Fibroblast of gingiva (primary cell): ENCODE measurements around the gene RBFOX2.
A peak's percentile ranks its signal among the peaks of the same experiment; 100 is the strongest.
"Not testable (repeated sequence)": the region's sequence is repeated elsewhere in the genome, so short reads cannot be mapped to it uniquely, and the experiment has no call there.

Experiments
- DNase-seq: peaks from one replicate; pipeline ENCODE4 v3.0.0-alpha.2; 2011; ENCODE audit warnings: low read depth

The RBFOX2 gene

DNA sequence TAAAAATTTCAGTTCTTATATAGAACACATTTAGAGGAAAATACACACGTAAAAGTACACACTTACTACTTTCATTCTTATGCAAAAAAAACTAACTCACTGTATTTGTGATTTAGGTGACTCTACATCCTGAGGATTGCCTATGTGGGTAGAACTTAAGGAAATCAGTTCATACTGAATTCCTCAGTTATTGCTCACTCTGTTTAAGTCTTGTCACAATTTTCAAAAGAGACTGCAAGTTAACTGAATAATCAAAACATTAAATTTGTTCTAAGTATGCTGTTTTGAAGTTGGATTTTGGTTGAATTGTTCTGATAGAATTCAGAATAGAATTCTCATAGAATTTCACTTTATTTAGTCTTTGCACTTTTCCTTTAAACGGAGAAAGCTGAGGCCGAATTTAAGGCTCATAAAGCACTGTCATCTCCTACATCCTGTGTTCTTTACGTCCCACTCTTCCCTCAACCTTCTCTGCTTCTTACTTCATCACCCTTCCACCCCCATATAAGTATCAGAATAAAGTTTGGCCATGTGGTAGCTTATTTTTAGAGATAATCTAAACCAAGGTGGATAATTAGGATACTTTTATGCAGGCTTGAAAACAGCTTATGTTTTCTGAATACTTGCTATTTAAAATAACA is 251.2 kb downstream of the RBFOX2 start:
- DNase-seq, result peak; percentile 51

DNA sequence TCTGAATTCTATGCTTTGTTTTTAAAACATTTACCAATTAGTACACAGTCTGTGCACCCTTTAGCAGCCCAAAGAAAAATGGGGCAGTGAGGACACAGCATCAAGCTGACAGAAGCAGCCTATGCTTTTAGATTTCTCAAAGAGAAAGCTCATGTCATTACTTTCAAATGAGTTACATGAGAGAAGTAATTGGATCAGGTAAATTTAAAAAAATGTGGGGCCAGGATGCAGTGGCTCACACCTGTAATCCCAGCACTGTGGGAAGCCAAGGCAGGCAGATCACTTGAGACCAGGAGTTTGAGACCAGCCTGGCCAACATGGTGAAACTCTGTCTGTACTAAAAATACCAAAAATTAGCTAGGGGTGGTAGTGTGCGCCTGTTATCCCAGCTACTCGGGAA is 253.3 kb downstream of the RBFOX2 start:
- DNase-seq, result no peak

DNA sequence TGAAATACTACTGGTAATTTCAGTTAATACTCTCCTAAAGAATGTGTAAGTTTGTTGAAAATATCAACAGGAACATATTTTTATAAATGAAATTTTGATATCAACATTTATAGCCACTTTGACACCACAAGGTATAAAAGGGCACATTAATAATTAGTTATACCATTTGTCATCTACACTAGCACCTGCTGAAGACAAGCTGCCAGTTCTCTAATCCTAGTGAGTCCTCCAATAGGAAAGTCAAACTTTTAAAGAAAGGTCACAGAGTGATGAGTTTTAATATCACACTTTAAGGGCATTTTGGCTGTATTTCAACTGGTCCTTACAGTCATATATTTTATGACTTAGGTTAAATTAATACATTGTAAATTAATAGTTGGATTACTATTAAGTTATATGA is 258.6 kb downstream of the RBFOX2 start:
- no peak for DNase-seq

DNA sequence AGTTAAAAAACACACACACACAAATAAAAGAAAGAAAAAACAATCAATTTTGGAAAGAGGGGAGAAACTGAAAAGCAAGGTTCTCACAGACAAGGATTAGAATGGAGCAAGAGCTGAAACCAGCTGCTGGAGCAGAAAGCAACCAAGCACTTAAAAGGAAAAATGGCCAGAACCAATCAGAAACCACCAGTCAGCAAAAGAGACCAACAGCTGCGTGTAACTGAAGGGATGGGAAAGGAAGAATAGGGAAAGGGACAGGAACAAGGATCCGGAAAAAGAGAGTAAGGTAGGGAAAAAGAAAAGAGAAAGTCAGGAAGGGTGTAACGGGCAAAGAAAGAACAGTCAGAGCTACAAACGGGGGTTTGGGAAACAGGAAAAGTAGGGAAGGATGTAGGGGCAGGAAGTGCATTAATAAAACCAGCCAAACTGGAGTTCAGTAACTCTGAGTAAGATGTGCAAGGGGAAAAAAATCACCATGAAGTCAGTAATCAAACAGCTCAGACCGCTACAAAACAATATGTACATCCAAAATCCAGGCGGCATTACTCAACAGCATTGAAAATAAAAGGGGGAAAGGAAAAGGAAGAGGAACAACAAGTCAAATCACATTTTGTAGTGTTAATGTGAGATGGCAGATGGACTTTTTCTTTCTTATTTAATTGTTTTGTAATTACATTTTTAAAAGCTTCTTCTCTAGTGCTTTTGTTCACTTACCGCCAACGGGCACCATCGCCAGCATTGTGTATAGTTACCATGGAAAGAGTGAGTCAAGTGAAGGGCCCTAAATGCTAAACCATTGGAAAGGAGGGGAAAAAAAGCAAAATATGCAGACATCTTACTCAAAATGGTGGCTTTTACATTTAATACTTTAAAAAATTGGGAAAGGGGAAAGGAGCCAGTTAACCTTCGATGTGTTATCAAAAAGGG is 261.7 kb downstream of the RBFOX2 start:
- DNase-seq, result no peak

DNA sequence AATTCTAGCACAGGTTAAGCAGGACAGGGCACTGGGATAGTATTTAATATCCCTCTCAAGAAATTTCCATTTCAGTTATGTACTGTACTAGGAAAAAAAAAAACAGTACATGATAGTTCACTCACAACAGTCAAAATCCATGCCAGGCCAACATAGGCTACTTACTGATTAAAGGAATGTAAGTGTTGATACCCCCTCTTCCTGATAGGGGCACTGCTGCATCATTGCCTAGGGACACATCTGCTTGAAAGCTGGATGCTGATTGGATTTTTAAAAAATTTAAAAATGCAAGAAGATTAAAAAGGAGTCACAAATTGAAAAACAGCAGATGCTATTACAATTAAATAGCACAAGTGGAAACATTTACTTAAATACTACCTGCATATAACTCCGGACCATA is 267.6 kb downstream of the RBFOX2 start:
- peak; percentile 19 for DNase-seq

DNA sequence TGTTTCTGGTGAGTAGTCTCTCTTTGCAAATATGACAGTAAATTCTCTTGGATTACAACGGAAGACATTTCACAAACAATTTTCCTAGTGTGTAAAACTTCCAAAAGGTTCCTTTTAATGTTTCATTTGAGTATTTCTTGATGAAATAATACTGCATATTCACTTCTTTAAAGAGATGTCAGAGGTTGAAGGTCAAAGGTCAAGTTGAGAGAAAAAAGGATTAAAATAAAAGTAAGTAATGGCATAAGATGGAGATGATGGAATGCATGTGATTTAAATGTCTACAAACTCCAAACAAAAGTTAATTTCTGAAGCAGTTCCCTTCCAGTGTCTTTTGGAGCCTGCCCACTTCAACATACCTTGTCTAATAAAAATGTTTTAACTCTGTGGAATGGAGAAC is 270.2 kb downstream of the RBFOX2 start:
- no peak for DNase-seq

DNA sequence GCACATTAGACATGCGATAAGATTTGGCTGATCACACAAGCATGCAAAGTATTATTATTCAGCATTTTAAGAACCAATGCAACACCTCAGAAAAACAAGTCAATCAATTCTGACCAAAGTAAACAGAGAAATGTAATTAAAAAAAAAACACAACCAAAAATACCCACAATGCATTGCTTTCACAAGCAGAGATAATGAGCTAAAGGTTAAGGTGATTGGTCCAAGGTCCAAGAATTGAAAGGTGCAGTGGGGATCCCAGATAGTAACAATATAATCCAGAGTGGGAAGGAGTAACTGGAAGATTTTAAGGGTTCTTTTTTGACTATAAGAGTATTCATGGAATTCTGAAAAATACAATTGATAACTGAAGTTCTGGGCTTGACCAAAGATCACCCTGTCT is 271.9 kb downstream of the RBFOX2 start:
- no peak for DNase-seq

DNA sequence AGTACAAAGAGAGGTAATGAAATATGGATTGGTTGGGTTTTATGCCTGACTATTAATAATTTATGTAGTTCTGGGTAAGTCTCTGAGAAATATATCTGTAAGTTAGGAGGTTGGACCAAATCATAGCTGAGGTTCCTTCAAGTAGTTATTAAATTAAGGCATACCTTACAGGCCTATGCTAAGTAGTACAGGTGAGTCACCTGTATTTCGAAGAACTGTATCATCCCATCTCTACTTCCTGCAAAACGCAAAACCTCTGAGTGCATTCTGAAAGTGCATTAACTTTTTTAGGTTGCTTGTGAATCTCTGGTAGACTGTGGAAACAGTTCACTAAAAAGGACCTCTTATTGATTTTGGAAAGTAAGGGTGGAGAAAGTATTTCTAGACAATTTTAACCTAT is 273.9 kb downstream of the RBFOX2 start:
- no peak for DNase-seq

DNA sequence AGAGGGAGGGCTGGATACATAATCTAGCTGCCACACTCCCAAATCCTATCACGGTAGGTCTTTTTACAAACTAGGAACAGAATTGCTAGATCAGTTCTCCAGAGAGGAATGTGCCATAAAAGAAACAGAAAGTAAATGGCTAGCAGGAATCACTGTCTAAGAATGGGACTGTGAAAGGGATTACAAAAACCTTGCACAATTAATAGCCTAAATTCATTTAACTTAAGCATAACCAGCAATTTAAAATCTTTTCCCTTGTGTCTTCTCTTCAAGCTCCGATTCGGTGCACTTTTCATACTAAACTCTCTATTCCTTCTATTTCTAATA is 275.8 kb downstream of the RBFOX2 start:
- DNase-seq, result peak; percentile 13

DNA sequence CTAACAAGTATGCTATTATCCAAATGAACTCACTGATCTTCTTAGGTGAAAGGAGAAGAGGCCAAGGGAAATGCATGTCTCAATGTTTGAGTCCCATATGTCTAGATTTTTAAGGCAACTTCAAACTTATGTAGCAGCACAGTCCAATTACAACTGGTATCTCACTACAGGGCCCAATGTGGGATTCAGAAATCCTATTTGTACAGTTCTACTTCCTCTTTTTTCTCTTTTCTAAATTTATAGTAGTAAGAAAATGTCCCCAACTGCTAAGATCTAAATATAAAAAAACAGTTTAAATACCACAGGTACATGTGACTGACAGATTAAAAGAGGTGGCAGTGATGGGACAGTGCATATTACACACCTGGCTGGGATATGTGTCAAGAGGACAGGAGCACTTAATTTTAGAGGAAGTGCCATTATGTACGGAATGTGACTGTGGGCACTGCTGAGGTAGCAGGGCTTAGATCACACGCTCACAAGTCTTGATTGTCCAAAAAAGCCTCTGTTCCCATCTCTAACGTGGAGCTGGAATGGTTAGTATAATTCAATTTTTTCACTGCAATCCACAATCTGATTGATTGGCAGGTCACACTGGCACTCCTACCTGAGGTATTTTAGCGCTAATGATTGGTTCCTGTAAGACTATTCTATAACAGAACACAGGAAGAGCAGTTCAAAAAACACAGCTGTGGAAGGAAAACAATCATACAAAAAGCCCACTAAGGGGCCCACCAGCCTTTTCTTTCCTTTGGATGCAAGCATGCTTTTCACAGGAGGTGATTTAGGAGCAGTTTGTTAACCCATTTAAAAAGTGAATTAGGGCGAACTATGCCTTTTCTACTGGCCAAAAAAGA is 276.4 kb downstream of the RBFOX2 start:
- DNase-seq, result no peak

DNA sequence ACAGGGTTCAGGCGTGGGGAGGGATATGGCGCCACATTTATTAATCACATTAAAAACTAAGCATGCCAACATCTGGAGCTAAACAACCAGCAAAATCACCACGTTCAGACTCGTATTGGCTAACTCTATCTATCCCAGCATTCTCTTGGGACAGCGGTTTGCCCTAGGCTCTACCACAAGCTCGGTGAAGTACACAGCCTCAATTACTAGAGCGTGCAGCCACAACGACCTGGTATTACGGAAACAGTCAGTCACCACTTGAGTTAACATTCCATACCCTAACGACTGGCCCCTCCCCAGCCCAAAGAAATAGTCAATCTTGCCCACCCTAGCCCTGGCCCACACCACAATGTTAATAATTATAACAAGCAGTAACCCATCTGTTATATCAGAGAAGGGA is 278.8 kb downstream of the RBFOX2 start:
- DNase-seq, result peak; percentile 95

DNA sequence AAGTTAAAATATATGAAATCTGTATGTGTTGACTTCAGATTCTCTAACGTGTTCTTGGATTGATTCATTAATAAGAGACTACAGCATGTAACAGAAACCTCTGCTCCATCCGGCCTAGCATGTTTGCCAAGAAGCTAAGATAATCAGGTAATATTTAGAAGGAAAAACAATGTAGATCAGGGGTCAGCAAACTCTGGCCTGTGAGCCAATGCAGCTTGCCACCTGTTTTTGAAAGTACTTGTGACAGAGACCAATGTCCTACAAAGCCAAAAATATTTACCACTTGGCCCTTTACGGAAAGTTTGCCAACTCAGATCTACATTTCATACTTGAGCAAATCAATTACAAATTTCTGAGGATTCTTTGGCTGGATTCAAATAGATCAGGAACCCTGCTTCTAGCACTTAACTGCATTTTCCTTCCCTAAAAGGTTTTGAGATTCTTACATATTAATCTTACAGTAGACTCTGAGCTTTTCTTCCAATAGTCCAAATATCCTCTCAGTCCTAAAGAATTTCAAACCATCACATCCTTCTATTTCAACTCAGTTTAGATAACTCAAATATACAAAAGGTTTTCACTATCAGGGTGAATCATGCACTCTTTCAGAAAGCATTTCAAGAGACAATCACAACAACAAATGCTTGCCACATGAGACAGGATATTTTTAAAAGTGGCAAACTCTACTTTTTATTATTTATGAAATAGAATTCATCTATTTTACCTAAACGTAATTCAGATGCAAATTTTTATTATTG is 281.5 kb downstream of the RBFOX2 start:
- no peak for DNase-seq

DNA sequence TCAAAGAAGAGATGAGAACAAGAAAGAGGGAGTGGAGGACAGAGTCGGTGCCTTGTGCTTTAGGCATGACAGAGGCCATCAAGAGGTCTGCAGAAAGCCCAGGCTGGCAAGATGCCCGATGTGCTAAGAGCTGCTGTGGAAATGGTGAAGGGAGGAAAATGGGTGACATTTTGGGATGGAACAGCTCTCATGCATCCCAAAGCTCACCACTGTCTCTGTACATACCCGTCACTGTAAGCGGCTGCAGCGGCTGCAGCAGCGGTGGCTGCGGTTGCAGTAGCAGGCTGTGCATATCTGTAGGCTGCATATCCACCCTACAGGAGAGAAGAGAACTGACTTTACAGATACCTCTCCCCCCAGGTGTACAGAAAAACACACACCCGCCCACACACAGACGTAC is 282.4 kb downstream of the RBFOX2 start:
- DNase-seq, result no peak

DNA sequence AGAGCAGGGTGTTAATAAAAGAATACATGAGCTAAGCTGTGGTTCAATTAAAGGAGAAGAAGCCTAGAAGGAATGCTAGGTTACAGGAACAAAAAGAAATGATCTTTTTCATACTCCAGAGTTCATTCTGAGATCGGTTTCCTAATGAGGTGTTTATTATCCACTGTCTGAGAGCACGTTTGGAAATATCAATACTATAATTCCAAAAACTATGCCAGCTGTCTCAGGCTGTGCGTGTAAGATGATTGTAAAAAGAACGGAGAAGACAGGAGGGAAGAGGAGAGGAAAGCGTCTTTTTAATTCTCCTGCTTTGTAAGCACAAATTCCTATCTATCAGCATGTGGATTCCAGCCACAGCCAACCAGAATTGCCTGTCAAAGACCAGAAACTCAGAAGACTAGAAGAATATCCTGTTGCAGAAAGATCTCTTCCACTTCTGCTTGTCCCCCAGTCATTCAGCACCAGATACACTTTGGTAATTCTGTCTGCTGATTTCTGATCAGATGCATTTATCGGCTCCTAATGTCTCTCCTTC is 285.2 kb downstream of the RBFOX2 start:
- DNase-seq, result no peak

DNA sequence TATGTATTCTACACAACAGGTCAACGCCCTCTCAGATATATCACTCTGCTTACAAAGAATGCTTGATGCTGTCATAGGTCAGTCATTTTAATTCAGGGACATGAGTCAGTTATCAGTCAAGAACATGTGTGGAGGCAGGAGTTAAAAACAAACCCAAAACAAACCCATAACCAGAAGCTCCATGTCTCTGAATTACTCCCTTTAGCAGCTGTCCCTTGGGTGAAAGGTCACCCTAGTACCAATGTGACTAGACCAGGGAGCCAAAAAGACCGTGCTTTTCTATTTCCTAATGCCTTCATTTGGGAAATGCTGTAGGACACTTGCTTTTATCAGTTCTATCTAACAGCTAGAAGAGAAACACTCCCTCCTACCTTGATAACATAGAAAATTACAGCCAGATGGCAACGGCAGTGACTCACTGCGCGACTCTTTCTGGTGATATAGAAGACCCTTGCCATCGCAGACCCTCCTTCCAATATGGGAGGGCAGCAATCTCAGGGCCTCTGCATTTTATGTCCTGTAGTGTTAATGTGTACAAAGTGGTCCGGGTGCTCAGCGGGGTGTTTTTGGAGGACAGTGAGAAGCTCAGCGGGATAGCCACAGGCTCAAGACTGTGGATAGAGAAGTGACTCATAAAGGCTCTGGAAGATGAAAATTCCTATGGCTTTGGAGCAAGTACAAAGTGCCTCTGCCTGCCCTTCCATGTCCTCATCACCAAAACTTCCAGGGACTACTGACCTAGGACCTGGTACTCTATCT is 286.1 kb downstream of the RBFOX2 start:
- peak; percentile 58 for DNase-seq

DNA sequence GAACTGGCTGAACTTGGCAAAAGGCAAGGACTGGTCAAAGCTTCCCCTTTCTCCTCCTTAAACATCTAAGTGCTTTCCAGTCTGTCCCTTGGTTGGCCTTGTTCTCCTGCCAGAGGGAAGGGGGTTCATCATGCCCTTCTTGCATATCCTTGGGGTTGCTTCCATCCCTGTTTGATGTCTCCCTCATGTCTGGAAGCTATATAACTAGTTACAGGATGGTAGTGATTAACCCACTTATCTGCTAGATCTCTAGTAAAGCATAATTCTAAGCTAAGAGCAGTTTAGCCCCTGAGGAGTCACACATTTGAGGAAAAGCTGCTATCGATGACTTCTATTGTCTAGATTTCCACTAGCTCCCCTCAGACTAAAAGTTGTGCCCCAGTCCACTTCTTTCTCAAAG is 288.0 kb downstream of the RBFOX2 start:
- DNase-seq, result no peak

DNA sequence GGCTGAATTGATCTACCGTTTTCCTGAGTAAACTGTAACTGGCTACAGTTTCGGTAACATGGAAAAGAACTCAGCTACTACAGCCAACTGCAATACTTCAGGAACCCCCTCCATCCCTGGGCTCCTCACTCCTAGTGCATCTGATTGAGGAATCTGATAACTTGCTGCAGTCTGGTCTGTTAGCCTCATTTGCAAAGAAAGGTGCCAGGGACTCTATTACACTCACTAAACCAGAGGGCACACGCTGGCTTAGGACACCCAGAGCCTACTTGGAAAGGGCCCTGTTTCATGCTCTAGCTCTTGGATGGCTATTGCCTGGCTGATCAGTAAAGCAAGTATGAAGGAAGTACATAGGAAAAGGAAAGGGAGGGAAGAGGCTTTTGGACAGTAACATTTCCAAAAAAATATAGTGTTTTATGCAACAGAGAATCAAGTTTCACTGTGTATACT is 288.7 kb downstream of the RBFOX2 start:
- no peak for DNase-seq

DNA sequence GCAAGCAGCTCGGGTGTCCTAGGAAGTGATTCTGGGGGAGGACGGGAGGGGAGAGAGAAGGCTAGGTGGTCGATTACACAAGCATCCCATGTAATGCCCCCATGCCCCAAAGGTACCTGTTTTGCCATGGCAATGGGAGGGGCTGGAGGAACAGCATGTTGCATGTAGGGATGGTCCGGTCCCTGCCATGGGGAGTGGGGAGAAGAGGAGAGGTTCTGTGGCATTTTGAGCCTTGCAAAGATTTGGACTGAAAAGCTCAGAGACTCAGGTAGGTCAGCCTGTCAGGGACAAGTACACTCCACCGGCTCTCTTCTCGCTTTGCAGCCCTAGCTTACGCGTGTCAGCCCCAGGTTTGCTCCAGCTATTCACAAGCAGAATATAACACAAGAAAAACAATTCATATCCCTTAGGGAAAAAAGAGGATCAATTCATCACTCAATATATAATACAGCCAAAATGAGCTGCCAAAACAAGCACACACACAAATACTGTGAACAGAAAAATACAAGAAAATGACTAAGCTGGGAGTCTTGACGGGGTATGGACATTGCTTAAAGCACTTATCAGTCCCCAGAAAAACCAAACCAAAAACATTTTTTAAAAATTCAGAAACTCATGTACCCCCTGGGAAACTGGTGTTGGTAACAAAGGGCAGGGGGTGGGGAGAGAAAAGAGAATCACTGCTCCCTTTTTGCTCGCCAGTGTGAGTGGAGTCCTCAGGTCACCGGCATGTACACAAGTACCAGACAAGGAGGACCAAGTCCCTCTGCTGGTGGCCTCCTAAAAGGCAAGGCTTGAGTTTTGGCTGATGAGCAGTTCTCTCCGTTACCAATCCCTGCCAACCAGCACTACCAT is 289.3 kb downstream of the RBFOX2 start:
- peak; percentile 25 for DNase-seq

DNA sequence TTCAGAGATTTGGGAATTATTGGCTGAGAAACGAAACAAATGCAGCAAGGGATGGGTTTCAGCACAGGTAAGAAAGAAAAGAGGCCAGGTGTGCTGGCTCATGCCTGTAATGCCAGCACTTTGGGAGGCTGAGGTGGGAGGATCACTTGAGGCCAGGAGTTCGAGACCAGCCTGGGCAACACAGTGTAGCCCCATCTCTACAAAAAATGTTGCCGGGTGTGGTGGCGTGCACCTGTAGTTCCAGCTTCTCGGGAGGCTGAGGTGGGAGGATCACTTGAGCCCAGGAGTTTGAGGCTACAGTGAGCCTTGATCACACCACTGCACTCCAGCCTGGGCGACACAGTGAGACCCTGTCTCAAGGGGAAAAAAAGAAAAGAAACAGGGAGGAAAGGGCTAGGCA is 290.7 kb downstream of the RBFOX2 start:
- not testable (repeated sequence) for DNase-seq

DNA sequence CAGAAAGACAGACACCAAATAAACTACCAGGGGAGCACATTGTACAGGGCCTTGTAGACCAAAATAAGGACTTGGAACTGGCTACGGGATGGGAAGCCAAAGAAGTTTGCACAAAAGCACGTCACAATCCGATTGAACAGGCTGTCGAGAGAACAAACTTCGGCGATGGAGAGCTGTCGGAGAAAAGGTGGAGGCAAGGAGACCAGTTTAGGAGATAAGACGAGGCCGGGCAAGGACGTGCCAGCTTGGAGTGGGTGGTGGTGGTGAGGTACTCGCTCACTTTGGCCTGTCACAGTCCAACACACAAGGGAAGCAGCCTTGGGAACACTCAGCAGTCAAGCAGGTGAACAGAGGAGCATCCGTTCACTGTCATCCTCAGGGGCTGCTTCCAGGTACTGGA is 291.9 kb downstream of the RBFOX2 start:
- no peak for DNase-seq
